Activated CD8-positive, alpha-beta memory T cell treated with anti-CD3 and anti-CD28 coated beads, Interleukin-2, amount 50 U/mL, for 4 hours (primary cell): ENCODE results near the gene UBE2V1.
"Not testable (repeated sequence)": the region's sequence is repeated elsewhere in the genome, so short reads cannot be mapped to it uniquely, and the experiment has no call there.

Experiments
- DNase-seq: peaks from one replicate; pipeline ENCODE4 v3.0.0-alpha.2; 2020

UBE2V1 gene

DNA sequence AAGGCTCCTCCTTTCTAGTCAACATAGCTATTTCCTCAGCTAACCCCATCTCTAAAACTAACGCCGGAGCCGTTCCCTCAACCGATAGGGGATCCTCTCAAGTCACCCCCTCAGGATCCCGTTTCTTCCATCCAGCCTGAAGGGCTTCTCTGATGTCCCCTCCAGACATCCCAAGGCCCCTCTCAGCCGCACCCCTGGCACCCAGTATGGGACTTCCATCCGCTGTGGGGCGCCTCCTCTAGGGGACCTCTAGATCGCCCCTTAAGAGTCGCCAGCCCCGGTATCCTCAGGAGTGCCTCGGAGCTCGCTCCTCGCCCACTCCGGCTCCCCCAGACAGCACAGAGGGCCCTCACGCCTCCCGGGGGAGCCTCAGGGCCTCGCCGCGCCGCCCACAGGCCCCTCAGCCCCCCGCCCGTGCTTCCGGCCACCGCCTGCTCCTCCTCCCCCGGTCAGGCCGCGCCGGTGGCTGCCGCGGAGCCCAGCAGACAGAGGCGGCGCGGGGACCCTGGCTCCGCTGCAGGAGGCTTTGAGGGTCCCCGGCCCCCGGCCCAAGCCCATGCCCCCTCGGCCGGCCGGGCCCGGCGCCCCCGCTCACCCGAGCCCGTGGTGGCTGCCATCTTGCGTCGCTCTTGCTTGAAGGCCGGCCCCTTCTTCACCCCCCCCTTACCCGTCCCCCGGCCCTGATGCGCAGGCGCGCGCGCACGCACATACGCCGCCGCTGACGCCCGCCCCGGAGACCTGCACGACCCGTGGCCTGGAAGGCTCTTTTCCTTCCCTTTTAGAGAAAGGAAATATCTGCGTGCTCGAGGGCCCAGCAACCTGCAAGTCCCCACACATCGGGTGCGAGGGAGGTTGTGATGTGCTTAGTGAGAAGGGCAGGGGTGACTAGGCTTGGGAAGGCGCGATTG, at the start of gene UBE2V1:
TSS of gene UBE2V1 (minus strand) at position 639 of the 908 bp plus-strand sequence. CDS start at position 617, 22 bp downstream.
- DNase-seq = peak; percentile 85

DNA sequence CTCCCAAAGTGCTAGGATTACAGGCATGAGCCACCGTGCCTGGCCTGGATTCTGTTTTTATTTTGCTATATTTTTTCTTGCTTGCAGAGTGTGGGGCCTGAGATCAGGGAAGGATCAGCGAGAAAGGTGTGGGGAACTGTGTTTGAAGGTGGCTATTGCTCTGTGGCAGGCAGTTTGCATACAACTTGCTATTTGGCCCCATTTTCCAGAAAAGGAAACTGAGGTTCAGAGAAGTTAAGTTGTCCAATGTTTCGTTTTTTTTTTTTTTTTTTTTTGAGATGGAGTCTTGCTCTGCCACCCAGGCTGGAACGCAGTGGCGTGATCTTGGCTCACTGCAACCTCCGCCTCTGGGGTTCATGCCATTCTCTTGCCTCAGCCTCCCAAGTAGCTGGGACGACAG, 48.5 kb upstream of the UBE2V1 start:
- DNase-seq = not testable (repeated sequence)

DNA sequence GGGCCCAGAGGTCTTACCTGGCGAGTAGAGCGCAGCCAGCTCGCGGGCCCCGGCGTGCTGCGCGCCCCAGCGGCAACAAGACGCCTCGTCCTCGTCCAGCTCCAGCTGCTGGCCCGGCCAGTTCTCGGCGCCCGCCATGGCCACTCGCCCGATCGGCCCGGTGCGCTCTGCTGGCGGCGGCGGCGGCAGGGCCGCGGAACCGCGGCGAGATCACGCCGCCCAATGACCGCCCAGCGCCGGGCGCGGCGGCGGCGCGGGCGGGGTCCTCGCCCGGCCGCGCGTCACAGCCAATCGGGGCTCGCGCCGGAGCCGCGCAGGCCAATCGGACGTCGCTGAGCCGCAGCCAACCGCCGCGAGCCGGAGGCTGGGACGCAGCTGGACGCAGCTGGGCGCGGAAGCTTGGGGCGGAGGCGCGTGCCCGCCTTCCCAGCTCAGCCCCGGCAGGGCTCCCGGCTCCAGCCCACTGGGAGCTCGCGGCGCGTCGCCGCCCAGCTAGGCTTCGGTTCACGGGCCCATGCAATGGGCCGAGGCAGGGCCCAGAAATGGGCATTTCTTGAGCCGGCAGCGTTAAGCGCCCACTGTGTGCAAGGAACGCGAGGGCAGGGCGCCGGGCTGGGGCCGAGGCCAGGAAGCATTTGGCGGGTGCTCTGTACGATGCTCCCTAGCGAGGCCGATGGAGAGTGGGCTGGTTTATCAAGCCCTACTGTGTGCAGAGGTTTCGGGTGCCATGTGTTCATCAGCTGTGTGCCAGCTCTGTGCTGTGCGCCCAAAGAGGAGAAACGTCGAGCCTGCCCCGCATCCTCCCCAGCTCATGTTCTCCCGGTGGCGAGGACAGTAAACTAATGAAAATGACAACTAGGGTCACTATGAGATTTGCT, 40.8 kb upstream of the UBE2V1 start, which contains the start of gene PEDS1:
TSS of gene PEDS1 (minus strand) at position 224 of the 878 bp plus-strand sequence. CDS start at position 138, 86 bp downstream.
- peak; percentile 80 for DNase-seq

DNA sequence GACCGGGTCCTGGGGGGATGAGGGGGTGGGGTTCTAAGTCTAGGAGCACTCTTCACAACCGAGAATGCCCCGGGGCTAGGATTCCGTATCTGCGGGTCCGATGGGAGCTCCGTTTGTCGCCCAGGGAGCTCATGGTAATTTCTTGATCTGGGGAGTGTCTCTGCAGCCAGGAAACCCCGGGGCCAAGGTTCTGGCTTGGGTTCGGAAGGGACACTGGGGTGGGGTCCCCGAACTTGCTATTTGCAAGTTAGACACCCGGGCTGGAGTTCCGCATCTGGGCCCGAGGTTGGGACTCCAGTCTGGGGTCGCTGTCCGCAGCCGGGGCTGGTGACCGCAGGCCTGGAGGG, 40.2 kb upstream of the UBE2V1 start:
- DNase-seq = no peak

DNA sequence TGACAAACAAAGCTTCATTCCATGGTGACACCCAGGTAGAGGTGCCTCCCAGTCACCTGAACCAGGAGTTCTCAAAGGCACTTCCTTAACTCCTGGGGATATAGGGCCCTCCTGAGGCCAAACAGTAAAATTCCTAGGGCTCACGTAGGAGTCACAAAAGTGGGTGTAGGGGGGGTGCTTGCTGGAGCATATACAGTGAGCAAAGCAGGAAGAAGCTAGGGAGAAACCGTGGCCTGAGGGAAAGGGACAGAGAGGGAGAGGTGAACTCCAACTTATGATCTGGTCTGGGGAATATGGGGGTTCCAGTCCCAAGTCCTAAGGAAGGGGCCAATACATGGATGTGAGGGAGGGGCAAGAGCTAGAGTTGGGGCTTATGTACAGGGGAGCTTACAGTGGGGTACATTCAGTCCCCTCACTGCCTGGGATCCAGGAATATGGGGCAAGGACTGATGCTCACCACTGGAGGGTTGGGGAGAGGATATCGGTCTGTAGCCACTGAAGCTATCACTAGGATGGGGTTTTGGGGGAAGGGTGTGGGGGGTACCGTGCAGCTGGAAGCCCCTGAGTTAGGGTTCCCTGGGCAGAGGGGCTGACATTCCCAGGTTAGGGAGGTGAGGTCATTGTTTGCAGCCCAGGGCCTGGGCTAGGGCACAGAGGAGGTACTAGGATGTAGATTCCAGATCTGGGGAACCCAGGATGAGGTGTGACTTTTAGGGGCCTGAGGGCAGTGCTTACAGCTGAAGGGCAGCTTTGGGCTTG, 39.6 kb upstream of the UBE2V1 start:
- no peak for DNase-seq

DNA sequence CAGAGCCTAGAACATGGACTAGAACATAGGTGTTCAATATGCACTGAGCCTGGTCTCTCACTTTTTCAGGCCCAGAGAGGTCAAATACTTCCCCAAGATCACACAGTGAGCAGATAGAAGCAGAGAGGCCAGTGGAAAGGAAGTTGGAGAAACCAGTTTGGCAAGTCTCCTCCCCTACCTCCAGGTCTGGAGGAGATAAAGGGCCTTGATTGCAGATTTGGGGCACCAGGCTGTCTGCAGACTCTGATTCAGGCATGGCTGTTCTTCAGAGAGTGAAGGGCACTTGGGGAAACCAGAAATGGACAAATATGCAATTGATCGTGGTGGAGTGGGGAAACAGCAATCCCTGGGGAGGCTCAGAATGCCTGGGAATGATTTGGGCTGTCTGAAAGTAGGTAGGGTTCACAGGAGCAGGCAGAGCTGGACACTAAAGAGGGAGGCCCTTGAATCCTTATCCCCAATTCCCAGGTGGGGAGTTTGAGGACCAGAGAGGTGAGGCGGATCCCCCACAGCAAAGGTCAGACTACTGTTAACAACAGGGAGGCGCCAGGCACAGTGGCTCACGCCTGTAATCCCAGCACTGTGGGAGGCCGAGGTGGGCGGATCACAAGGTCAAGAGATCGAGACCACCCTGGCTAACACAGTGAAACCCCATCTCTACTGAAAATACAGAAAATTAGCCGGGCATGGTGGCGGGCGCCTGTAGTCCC, 38.2 kb upstream of the UBE2V1 start:
- DNase-seq = no peak

DNA sequence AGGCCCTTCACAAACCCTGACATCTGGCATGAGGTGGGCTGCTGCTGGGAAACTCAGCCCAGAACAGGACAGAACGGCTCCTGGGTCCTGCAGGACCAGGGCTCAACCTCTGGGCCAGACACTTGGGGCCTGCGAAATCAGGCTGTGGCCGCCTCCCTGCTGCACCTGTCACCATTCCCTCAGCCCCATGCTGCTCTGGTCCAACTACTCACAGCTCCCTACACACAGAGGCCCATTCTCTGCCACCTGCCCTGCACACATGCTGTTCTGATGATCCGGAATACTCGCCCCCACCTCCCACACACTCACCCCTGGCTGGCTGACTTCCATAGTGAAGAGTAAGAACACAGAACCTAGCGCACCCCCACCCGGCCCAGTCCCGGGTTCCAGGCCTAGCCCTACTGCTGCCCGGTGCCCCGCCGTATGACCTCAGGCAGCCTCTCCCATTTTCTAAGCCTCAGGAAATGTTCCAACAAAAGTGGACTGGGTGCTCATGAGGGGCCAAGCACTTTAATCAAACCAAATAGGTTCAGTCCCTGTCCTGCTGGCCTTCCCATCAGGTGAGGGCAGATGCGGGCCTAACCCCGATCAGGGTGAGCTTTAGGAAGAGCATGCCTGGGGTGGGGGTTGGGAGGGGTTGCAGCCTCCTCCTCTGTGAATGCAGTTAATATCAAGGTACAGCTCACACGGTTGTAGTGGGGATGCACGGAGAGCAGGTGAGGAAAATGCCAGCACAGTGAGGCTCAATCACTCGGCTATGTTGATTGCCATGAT, 36.7 kb upstream of the UBE2V1 start:
- no peak for DNase-seq

DNA sequence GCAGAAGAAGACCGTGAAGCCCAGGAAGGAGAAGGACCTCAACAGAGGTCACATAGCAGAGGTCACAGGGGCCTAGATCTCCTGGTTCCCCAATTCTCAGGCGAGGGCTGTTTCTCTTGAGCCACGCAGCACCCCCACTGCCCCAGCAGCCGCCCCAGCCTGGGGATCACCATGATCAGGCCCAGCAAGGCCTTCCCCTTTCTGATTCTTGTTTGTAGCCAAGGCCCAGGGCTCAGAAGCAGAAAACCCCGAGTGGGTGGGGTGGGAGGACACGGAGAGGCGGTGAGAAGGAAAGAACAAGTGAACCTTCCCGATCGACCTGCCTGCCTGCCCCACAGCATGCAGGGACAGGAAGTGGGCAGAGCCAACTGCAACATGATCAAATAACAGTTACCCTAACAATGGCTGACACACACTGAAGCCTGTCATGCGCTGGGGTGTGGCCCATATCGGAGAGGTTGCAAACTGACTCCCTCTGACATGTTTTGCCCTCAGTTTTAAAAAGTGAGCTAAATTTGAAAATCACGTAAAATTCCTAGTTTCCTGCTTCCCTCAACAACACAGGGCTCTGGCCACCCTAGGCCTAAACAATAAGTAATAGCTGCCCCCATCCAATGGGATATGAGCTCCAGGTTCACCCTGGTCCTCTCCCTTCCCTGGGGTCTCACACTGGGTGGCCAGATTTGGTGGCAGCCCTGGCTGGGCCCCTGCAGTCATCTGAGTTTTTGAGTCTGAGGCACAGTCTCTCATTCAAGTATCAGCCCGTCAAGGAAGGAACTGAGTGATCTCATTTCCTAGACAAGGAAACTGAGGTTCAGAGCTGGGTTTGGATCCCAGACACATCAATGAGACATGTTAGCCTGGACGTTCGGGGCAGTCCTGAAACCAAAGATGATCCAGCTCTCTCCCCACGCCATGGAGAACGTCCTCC, 34.0 kb upstream of the UBE2V1 start:
- DNase-seq = peak; percentile 75

DNA sequence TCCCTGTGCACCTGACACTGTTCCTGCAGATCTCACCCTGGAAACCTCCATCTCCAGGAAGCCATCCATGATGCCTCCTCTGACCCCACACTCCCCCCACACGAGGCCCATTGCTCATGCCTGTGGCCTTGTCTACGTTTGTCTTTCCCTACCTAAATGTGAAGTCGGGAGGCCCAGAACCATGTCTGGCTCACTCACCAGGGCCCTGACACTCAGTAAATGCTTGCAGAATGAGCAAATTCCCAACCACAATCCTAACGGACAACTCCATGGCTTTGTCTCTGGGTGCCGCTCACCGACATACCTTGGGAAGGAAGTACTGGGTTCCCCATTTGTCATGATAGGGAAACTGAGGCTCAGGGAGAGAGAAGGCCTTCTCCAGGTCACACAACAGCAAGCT, 33.3 kb upstream of the UBE2V1 start:
- DNase-seq = no peak

DNA sequence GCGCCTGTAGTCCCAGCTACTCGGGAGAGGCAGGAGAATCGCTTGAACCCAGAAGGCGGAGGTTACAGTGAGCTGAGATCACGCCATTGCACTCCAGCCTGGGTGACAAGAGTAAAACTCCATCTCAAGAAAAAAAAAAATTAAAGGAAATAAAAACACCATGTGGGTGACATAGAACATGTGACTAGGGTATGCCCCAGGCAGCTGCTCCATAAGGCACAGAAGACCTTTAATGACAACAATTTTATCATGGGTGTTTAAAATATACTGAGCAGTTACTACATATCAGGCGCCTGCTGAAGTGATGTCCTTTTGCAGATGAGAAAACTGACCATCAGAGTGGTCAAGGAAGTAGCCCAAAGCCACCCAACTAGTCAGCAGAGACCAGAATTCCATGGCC, 32.6 kb upstream of the UBE2V1 start:
- DNase-seq = no peak

DNA sequence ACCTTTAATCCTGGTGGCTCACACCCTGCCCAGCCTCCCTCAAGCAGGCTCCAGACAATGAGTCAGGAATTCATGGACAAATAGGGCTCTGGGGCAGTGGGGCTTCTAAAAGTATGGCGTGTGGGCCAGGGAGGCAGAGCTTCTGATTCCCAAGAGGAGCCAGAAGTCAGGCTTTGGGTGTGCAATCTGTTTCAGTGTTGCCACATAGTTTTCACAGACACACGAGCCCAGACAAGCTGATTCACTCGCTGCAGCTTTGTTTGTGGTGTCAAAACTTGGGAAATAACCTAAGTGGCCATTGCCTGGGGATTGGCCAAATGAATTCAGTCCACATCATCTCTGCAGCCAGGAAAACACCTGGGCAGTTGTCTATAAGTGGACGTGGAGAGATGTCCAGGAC, 31.4 kb upstream of the UBE2V1 start:
- no peak for DNase-seq

DNA sequence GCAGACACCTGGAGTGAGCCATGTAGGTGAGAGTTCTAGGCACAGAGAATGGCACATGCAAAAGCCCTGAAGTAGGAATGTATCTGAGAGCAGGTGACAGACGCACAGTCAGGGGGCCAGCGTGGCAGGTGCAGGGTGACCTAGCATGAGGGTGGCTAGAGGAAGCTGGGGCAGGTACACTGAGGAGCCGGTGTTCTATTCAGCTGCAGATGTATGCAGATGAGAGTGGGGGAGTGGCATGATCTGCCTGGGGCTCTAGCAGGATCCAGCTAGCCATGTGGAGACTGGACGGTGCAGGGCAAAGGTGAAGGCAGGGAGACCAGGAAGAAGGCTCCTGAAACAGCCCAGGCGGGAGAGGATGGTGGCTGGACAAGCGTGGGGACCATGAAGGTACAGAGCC, 29.9 kb upstream of the UBE2V1 start:
- no peak for DNase-seq

DNA sequence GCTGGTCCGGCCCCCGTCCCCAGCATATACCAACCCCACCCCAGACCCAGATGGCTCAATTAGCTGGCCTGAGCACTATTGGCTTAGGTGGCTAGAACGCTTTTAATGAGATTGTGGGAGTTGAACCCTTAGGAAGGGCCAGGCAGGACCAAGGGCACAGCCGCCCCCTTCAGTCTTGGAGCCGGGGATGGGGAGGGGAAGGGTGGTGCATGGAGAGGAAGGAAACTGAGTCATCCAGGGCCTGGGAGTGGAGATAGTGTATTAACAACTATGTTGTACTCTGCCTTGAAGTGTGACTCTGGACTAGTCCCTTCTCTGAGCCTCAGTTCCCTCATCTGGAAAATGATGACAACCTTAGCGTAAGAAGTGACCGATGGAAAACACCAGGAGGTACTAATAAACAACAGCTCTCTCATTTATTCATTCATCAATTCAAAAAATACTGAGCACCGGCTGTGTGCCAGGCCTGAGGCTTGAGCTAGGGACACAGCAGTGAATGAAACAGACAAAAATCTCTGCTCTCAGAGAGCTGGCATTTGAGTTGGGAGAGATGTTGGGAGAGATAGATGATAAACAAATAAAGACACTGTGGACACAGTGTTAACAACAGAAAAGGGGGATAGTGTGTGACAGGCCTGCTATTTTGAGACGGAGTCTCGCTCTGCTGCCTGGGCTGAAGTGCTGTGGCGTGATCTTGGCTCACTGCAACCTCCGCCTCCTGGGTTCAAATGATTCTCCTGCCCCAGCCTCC, 29.0 kb upstream of the UBE2V1 start:
- DNase-seq = no peak

DNA sequence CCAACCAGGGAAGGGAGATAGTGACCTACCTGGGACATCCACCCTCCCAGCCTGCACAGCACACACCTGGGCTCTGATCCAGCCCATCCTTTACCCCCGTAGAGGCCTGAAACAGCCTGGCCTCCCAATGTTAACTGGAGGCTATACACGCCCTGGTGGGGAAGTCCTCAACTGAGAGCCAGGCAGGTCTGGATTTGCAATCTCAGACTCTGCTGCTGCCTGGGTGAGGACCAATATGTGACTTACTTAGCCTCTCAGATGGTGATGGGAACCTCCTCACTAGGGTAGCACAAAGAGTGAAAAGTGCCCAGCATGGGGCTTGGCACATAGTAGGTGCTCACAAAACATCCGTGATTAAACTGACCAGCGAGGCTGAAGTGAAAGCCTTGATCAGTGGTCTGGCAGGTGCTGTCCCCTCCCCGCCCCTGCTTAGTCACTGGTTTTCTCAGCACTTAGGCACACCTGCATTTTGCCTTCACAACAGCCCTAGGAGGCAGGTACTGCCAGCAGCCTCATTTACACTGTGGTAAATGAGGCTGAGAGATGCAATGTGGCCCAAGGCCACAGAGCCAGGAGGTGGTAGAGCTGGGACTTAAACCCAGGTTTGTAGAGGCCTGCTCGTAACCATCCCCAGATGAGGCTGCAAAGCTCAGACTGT, 28.2 kb upstream of the UBE2V1 start:
- DNase-seq = no peak

DNA sequence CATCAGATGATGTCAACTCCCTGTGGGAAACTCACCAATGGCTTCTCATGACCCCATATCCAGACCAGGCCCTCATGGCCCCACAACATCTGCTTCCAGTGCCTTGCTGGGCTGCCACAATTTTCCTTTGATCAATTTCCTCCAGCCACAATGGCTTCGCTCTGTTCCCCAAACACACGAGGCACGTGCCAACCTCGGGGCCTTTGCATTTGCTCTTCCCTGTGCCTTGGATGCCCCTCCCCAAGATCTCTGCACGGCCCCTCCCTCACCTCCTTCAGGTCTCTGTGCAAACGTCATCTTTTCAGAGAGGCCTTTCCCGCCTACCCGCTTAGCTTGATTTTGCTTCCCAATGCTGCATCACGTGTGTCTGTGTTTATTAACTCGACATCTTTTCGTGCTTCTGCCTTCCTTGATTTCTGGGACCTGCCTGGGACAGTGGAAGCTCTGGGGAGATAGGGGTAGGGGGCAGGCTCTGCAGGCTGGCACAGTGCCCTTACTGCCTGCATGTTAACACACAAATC, 27.4 kb upstream of the UBE2V1 start:
- DNase-seq = no peak

DNA sequence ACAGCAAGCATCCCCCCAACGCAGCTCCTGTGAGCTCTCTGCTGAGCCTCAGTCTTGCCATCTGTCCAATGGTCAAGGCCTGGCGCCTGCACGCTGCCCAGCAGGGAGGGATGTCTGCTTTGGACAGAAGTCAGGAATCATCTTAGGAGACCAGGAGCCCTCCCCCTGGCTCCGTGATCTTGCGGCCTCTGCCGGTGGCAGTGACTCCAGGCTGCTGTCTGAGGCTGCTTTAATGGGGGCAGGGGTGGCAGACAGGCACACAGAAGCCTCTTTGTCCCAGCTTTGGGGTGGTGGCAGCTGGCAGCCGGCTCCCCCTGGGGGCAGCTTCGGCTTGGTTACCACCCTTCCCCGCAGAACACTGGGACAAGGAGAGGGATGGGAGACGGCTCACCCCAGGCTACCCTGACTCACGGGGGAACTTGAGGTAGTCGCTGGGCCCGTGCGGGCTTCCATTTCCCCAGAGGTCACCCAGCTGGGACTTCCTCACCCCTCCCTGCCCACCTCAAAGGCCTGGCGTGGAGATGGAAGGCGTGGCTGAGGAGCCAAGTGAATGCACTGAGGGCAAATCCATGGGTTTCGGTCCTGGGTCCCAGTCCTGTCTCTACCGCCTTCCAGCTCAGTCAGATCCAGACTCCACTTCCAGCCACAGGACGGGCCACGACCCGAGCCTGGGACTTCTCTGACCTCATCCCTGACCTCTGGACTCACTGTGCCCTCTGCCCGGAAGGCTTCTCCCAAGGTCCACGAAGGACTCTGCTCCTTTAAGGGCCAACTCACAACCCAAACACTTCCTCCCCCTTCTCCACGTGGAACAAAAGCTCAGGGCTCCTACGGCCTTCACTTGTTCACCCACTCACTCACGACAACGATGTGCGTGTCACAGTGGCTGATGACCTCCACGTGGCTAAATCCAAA, 25.8 kb upstream of the UBE2V1 start:
- DNase-seq = no peak

DNA sequence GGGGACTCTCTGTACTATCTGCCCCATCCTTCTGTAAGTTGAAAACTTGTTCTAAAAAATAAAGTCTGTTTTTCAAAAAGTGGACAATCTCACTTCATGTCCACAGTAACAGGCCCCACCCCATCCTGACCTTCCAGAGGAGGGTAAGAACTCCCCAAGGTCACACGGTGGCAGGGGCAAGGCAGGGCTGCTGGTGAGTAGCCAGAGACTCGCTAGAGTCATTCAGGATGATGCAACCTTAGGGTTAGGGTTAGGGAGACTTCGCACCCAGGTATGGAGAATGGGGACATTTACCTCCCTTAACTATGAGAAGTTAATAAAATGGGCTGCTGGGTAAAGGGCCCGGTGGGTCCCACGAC, 25.1 kb upstream of the UBE2V1 start:
- DNase-seq = no peak

DNA sequence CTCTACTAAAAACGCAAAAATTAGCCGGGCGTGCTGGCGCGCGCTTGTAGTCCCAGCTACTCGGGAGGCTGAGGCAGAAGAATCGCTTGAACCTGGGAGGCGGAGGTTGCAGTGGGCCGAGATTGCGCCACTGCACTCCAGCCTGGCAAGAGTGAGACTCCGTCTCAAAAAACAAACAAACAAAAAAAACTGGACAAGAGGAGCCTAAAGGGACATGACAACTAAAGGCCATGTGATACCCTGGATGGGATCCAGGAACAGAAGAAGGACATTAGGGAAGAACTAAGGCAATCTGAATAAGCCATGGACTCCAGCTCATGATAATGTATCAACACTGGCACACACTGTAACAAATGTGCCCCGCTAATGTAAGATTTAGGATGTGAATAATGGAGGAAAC, 24.8 kb upstream of the UBE2V1 start:
- DNase-seq = not testable (repeated sequence)
